ENCODE results near the gene LATS2. TPM values are rescaled to one million over a fixed set of nuclear protein-coding genes. Genes with fewer than 3 reads are reported as not detected.

LATS2 gene
- 10 to 100 TPM; 36.5 to 40.2 TPM for total RNA-seq
- 35.6 TPM for polyA plus RNA-seq (ENCODE audit: insufficient read depth, low read depth, low replicate concordance)
- long read RNA-seq, donor 1, full-length matches to known transcripts = 1 of 6 reads
- long read RNA-seq, donor 1, partial matches to known transcripts = 5 of 6 reads
- long read RNA-seq, donor 1, other reads (novel, unspliced or antisense) = 0 of 6 reads
- long read RNA-seq, donor 2, full-length matches to known transcripts = 1 of 1 reads
- long read RNA-seq, donor 2, partial matches to known transcripts = 0 of 1 reads
- long read RNA-seq, donor 2, other reads (novel, unspliced or antisense) = 0 of 1 reads

GRCh38 chr13:21061029-21061763 is at the start of gene LATS2:
Gene LATS2, minus strand, starts transcription at chr13:21061586. Its CDS starts 15,560 bp downstream, at chr13:21046026.
- 0 to 1% methylated on average over 9 to 37 of the region's 96 CpGs for WGBS, 2 donors
- Histone ChIP-seq H3K27ac (peak within 1 kb of the TSS; percentile 93 to 100), H3K9me3 (no peaks in the 10 kb centered on the region), H3K27me3 (no peaks in the 10 kb centered on the region), H3K36me3 (ENCODE audit: low read depth, missing control alignments) (no peaks in the 10 kb centered on the region), H3K4me1 (no peaks in the 10 kb centered on the region), H3K4me3 (peak within 1 kb of the TSS; percentile 80 to 95)
- TF ChIP-seq CTCF (IDR thresholded peaks at IDR 0.05) (peak in 1 of 3 experiments; percentile 18), POLR2A (IDR thresholded peaks at IDR 0.05) (peak; percentile 44)
- intact Hi-C loops (cut with DNase I; ENCODE audit: low total_unique reads) = no loop called here
- DNase-seq = peak; percentile 97

- Histone ChIP-seq H3K27me3 (no peaks in the 10 kb centered on the region), H3K27ac (no peak overlapping the region), H3K4me1 (no peaks in the 10 kb centered on the region), H3K4me3 (no peak overlapping the region), H3K9me3 (no peaks in the 10 kb centered on the region), H3K36me3 (ENCODE audit: low read depth, missing control alignments) (no peaks in the 10 kb centered on the region)
- intact Hi-C loops (cut with DNase I; ENCODE audit: low total_unique reads) = no loop called here
- no peak for DNase-seq
- TF ChIP-seq POLR2A (IDR thresholded peaks at IDR 0.05) = no peak
- TF ChIP-seq CTCF (IDR thresholded peaks at IDR 0.05) = no peak
- WGBS, 2 donors = 80 to 90% methylated on average over 6 to 7 of the region's 7 CpGs
Observed at GRCh38 chr13:21109168-21109567, 47.8 kb upstream of the LATS2 start.

GRCh38 chr13:21106089-21106488 is 44.7 kb upstream of the LATS2 start:
- H3K27ac ChIP-seq = no peak overlapping the region
- no peaks in the 10 kb centered on the region for H3K36me3 ChIP-seq (ENCODE audit: low read depth, missing control alignments)
- no peak overlapping the region for H3K4me3 ChIP-seq
- no peaks in the 10 kb centered on the region for H3K9me3 ChIP-seq
- no peaks in the 10 kb centered on the region for H3K4me1 ChIP-seq
- H3K27me3 ChIP-seq = no peaks in the 10 kb centered on the region
- DNase-seq = no peak
- WGBS, 2 donors = 71% methylated on average over 4 of the region's 4 CpGs
- TF ChIP-seq POLR2A (IDR thresholded peaks at IDR 0.05) (no peak), CTCF (IDR thresholded peaks at IDR 0.05) (no peak)
- intact Hi-C loops (cut with DNase I; ENCODE audit: low total_unique reads) = no loop called here

- H3K27ac ChIP-seq = no peak overlapping the region
- 65 to 68% methylated on average over 23 to 37 of the region's 37 CpGs for WGBS, 2 donors
- H3K4me1 ChIP-seq = no peaks in the 10 kb centered on the region
- no peak for TF ChIP-seq POLR2A (IDR thresholded peaks at IDR 0.05)
- no peak for TF ChIP-seq CTCF (IDR thresholded peaks at IDR 0.05)
- H3K36me3 ChIP-seq (ENCODE audit: low read depth, missing control alignments) = no peaks in the 10 kb centered on the region
- intact Hi-C loops (cut with DNase I; ENCODE audit: low total_unique reads) = no loop called here
- H3K9me3 ChIP-seq = no peaks in the 10 kb centered on the region
- no peaks in the 10 kb centered on the region for H3K27me3 ChIP-seq
- peak overlapping the region in 1 of 2 donors; percentile 51 for H3K4me3 ChIP-seq
- DNase-seq = no peak
Observed at GRCh38 chr13:21104199-21105019, 43.0 kb upstream of the LATS2 start.

Data from testis (tissue), 5 donors.